HG03469 (cell line): ENCODE data around the gene PRR15L.
"Not testable (repeated sequence)": the region's sequence is repeated elsewhere in the genome, so short reads cannot be mapped to it uniquely, and the experiment has no call there.

Experiments
- ATAC-seq: cut with Tn5 transposase; IDR thresholded peaks from one replicate; pipeline ENCODE4 v1.9.1; 2021; ENCODE audit warnings: mild to moderate bottlenecking, moderate library complexity, moderate number of reproducible peaks; ENCODE audit not compliant: unreplicated experiment

Gene PRR15L

GRCh38 chr17:47989159-47989558 lies 31.5 kb upstream of the PRR15L start:
- ATAC-seq: no peak

DNA sequence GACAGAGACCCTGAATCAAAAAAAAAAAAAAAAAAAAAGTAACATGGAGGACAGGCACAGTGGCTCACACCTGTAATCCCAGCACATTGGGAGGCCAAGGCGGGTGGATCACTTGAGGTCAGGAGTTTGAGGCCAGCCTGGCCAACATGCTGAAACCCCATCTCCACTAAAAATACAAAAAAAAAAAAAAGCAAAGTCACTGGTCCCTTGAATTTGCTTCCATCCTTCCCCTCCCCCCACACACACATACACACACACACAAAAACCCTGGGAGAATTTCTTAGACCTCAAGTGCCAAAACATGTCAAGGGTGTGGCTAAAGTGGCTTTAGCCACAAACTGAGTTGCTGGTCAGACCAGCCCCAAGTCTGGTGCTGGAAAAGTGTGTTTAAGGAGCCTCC lies 30.8 kb upstream of the PRR15L start:
- ATAC-seq: not testable (repeated sequence)

DNA sequence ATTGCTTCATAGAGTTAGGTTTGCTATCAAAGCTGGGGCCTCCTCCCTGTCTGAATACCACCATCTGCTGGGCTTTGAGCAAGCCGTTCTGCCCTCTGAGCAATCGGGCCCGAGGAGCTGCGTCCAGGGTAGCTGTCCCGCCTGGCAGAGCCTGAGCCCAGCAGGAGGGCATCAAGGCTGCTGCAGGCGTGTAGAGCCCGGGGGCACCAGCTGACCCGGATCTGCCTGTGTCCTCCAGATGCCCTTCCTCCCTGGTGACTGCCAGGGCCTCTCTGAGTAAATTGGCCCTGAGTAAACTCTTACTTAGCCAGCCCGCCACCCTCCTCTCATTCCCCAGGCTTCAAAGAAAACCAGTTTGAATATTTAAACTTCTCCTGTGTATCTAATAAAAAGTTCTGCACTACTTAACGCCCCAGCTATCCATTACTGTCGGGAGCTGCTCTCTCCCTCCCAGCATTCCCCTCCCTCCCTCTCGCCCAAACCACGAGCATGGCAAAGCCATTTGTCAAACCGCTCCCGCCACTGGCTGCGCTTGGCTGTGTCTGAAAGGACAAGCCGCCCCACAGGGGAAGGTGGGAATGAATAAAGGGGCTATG lies 29.7 kb upstream of the PRR15L start:
- ATAC-seq: no peak

DNA sequence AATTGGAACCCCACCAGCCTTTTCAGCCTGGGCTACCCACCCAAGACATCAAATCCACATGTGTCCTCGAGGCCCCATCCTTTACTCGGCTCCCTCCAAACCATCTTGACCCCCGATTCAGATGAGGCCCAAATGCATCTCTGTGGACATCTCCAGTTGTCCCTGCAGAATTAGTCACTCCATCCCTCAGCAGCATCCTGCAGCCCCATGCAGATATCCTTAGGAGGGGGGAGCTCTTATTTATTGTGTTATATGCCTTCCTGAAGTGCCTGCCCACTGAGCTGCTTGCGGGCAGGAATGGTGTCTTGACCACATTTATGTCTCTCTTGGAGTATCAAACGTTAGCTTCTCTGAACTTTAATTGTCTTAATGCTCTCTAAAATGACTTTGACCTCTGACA lies 28.8 kb upstream of the PRR15L start:
- no peak for ATAC-seq

DNA sequence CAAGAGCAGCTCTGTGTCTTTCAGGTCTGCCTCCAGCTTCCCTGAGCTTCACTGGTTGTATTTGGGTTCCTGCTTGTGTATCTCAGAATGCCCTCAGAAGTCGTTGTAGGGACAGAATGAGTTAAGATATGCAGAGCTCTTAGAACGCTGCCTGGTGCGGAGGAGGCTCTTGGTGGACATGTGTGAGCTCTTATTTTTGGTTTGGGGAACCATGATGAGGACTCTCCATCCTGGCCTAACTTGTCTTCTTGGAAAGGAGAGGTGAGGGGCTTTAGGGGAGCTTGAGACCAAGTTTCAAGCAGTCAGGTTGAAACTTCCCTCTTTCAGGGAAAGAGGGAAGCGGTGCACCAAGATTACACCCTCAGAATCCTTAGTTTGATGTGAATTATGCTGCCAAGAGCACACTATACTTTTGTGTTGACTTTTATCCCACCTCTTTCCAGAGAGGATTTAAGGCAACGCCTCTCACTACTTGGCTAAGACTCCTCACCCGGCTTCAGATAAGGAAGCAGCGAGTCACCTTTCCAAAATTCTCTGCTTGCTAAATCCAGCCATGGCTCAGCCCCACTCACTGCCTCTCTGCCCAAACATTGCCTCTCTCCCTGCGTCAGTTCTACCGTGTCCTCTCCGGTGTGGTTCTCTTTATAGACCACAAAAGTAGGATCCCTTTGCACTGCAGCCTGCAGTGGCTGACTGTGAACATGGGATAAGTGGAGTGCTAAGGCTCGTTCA lies 26.0 kb upstream of the PRR15L start:
- no peak for ATAC-seq

GRCh38 chr17:47982645-47983390 lies 25.1 kb upstream of the PRR15L start:
- ATAC-seq: no peak

GRCh38 chr17:47982091-47982617 lies 24.5 kb upstream of the PRR15L start:
- ATAC-seq: no peak

DNA sequence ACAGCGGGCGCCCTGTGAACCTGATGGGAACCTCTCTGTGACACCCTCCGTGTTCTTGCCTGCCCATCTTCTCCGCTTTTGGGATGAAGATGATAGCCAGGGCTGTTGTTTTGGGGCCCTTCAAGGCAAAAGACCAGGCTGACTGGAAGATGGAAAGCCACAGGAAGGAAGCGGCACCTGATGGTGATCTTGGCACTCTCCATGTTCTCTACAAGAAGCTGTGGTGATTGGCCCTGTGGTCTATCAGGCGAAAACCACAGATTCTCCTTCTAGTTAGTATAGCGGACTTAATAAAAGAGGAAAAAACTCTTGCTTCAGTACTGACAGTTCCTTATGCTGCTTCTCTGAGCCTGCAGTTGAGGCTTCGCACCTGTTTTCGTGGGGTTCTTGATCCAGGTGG lies 23.8 kb upstream of the PRR15L start:
- no peak for ATAC-seq

- ATAC-seq: no peak
Observed at GRCh38 chr17:47980541-47980940, 22.9 kb upstream of the PRR15L start.

DNA sequence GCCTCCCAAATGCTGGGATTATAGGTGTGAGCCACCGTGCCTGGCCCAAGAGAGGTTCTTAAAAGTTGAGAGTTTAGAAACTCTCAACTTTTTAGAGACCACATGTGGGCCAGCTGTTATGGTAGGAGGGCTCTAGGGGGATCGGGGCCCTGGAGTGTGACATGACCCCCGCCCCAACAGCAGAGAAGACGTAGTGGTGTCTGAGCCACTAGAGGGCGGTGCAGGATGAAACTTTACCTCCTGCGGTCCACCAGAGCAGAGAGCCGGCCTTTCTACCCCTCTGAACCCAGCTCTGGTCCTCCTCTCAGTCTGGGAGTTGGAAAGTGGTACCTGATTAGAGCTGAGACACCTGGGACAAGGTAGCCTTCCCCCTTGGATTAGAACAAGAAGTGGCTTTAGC lies 20.6 kb upstream of the PRR15L start:
- ATAC-seq: no peak

DNA sequence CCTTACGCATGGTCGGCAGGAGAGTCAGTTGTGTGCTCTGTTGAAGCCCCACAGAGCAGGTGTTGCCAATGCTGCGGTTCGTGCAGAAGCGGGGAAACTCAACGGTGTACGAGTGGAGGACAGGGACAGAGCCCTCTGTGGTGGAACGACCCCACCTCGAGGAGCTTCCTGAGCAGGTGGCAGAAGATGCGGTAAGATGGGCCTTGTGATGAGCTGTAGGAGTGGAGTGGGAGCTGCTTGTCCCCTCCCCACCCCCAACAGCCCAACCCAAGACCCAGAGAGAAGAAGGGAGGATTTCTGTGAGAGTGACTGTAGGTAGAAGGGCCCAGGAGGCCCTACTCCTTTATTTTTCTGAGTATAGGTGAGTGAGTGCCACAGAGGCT lies 18.1 kb upstream of the PRR15L start:
- no peak for ATAC-seq

- ATAC-seq: no peak
Observed at GRCh38 chr17:47975189-47975822, 17.6 kb upstream of the PRR15L start.

DNA sequence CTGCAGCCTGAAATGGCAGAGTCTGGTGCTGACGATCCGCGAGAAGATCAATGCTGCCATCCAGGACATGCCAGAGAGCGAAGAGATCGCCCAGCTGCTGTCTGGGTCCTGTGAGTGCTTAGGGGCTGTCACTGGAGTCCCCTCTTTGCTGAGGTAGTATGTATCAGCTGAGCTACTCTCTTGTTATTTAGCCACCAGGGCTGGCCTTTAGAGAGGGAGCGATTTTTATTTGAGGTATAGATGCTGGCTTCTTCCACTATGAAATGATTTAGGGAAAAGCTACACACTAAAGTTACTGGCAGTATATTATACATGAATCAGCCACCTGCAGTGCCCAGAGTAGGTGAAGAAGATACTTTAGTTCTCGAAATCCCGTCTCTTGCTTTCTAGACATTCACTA lies 15.9 kb upstream of the PRR15L start:
- no peak for ATAC-seq

DNA sequence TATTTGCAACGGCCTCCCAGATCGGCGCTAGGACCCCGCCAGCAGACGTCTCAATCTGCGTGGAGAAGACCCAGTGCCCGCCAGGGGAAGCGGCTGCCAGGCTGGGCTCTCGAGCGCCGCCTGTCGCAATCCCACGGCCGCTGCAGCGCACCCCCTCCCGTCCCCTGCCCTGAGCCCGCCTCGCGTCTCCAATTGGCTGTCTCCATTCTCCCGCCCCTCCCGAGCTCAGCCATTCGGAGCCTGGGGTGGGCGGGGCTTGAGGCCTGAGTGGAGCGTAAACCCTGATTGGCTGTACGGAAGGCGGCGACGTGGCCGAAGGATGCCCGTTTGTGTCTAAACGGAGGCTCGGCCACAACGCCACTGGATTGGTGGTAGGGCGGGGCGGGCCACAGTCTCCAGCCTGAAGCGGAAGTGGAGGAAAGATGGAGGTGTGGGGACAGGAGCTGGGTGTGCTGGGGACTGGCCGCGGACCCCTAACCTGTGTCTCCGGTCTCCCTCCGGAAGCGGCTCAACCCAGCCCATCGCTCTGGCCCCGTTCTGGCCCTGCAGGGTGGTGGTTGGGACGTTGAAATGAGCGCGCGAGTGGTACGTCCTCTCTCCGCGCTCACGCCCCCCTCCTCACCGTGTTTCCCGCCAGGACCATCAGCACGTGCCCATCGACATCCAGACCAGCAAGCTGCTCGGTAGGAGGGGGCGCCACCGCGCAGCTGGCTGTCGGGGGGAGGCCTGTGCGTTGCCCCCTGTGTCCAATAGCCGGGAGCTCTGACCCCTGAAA lies 13.2 kb upstream of the PRR15L start, which contains the start of gene CDK5RAP3:
TSS of gene CDK5RAP3 (plus strand) at position 389 of the 775 bp plus-strand sequence. CDS start at position 423, 34 bp downstream.
- peak; percentile 86 for ATAC-seq

DNA sequence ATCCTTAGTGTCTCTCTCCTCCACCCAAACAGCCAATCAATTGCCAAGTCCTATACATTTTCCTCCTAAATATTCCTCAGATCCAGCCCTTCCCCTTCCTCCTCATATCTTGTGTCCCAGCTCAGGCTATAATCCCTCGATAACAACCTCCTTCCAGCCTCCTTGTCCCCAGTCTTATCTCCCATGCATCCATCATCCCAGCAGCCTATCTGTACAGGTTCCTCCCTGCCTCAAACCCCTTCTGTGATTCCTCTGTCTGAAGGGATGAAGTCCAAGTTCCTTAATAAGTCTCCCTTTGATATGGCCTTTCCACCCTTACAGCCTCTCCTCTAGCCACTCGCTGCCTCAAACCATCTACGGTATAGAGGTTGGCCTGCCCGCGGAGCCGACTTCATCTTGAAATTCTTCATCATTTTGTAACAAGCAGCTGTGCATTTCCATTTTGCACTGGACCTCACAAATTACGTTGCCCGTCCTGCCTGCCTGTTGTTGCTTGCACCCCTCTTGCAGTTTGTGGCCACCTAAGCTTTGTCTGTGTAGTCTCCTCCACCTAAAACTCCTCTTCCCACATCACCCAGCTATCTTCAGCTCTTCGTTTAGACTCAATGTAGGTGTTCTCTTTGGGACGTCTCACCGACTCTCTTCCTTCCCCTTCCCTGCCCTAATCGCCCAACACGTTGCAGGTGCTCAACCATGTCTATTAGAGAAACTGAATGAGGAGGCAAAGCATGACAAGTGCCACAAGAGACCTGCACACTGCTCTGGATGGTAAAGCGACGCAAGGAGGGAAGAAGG lies 12.4 kb upstream of the PRR15L start:
- no peak for ATAC-seq

DNA sequence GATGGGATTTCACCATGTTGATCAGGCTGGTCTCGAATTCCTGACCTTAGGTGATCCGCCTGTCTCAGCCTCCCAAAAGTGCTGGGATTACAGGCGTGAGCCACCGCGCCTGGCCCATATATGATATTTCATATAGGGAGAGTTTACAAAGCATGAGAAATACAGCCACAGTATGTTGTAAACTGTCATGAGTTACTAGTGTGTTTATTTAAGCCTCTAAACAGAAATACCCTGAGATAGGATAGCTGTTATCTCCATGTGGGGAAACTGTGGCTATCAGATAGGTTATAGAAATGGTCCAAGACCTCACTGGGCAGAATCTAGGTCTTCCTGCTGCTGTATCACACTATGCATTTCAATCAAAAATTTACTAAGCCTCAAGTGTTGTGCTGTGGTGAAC lies 11.2 kb upstream of the PRR15L start:
- ATAC-seq: no peak

DNA sequence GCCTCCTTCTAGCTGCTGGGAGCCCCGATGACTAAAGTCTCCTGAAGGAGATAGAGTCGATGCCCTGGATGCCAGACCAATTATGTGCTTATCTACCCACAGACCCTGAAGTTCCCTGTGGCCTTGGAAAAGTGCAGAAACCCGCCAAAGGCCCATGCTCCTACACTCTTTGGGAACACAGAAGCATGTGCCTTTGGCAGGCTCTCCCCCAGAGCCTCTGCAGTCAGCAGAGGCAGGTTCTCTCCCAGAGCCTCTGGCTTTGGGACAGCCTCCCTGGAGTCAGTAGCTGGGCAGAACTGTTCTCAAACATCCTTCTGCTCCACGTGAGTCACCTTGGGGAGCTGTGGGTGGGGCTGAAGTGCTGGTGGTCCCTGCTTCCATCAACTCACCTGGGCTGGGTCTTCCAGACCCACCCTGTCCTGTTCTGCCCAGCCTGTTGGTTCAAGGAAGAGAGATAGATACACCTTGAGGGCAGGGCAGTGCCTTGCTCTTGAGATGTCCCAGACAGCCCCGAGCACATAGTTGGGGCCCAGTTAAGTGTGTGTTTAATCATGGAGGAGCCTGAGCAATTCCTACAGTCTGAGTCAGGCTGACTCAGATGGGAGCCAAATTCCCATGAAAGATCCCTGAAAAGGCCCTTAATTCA lies 10.0 kb upstream of the PRR15L start:
- no peak for ATAC-seq

DNA sequence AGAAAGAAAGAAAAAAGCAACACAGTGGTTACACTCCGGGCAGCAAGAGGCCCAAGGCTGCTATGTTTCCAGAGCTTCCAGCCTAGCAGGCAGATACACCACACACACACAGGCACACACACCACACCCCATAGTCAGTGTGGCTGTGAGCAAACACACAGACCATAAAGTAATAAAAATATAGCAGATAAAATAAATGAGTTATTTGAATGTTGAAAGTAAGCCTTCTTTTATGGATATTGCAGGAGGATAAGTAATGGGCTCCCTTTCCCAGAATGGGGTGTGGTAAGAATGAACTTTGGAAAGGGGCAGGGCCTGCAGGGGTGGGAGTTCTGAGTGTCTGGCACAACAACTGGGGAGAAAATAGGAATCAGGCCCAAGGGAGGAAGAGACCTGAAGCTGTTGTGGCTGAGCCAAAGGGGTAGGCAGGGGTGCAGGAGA lies 8.4 kb upstream of the PRR15L start:
- ATAC-seq: no peak

GRCh38 chr17:47964856-47965255 lies 7.2 kb upstream of the PRR15L start:
- ATAC-seq: no peak
